Heart right ventricle (tissue), 16 donors: ENCODE data around the gene GFOD1. TPM values are rescaled to one million over a fixed set of nuclear protein-coding genes. Genes with fewer than 3 reads are reported as not detected.

Source experiments
- ATAC-seq, 8 donors: fragments of 200-7000 bp; cut with Tn5 transposase; one replicate each; pipeline ENCODE4 v1.9.1; 2020; ENCODE audit warnings: mild to moderate bottlenecking in 8 of 8, moderate library complexity in 8 of 8, moderate number of reproducible peaks in 1 of 8
- DNase-seq, 2 donors: peaks; one replicate each; pipeline ENCODE4 v3.0.0-alpha.2; 2020
- H3K27ac ChIP-seq, 10 donors: fragments of 200-600 bp; sonication (generic) in 2 of 10; one replicate each; pipeline versions ENCODE4 v1.5.0 to v1.8.0; 2020 to 2022; ENCODE audit warnings: mild to moderate bottlenecking in 3 of 10
- H3K27me3 ChIP-seq, 7 donors: fragments of 200-600 bp; one replicate each; pipeline ENCODE4 v1.8.0; 2021 to 2022; ENCODE audit warnings: mild to moderate bottlenecking in 2 of 7
- H3K36me3 ChIP-seq, 9 donors: fragments of 200-600 bp; sonication (generic) in 1 of 9; one replicate each; pipeline versions ENCODE4 v1.5.0 to v1.8.0; 2020 to 2022; ENCODE audit warnings: mild to moderate bottlenecking in 2 of 9
- H3K4me1 ChIP-seq, 9 donors: fragments of 200-600 bp; sonication (generic) in 1 of 9; one replicate each; pipeline versions ENCODE4 v1.5.0 to v1.8.0; 2020 to 2022; ENCODE audit warnings: mild to moderate bottlenecking in 4 of 9
- H3K4me3 ChIP-seq, 10 donors: fragments of 200-600 bp; sonication (generic) in 2 of 10; one replicate each; pipeline versions ENCODE4 v1.5.0 to v1.8.0; 2020 to 2022; ENCODE audit warnings: mild to moderate bottlenecking in 7 of 10, moderate library complexity in 2 of 10
- H3K9me3 ChIP-seq, 11 donors: fragments of 200-600 bp in 10 of 11; sonication (generic) in 2 of 11; one replicate each; pipeline versions ENCODE4 v1.5.0 to v1.8.0; 2013 to 2022; ENCODE audit warnings: mild to moderate bottlenecking in 2 of 11, control low read depth in 1 of 11, moderate library complexity in 1 of 11
- WGBS, 2 donors: extraction: QIAGEN DNeasy Blood & Tissue Kit; methylation state at CpG; one replicate each; pipeline ENCODE4 v1.1.7; 2013; ENCODE audit warnings: inconsistent platforms in 1 of 2; 5-methylcytosine and 5-hydroxymethylcytosine counted together
- intact Hi-C, 10 donors: fragments of 100-400 bp; cut with DNase I; formaldehyde crosslinking; loops; one replicate each; pipeline versions ENCODE4 v1.11.1 to v1.14.2; 2022
- long read RNA-seq, 3 donors: library from polyadenylated mRNA; unstranded; transcript quantifications; one replicate each; pipeline ENCODE4 v2.0.0, GENCODE V29; 2020 to 2021
- polyA plus RNA-seq, 2 donors: library from polyadenylated mRNA; stranded (reverse); fragments of 200-250 nt; gene quantifications; one replicate each; pipeline ENCODE4 v1.2.3, GENCODE V29; 2013
- total RNA-seq, 10 donors: library from RNA; stranded (reverse); fragmentation: NEBNext Ultra II Directional in 3 of 10; extraction: Animal tissue kit (Norgen Biotek cat#: 25700) in 3 of 10; gene quantifications; one replicate each; pipeline versions ENCODE4 v1.2.1 to v1.2.4, GENCODE V29; 2021 to 2023
- TF ChIP-seq, protein P1 (sequence below), 9 donors: fragments of 200-600 bp; sonication (generic) in 2 of 9; IDR thresholded peaks; one replicate each; pipeline versions ENCODE4 v1.5.0 to v1.8.0; 2021 to 2022; ENCODE audit warnings: antibody characterized with exemption in 9 of 9, mild to moderate bottlenecking in 5 of 9, moderate library complexity in 1 of 9
- donor health status: Arrhythmogenic right ventricular cardiomyopathy.
- donor health status: ischemic (EF 13 %, LVEDD 7.1; RV severe dilation, severe dysfunction).
- donor health status: healthy with polysubstance abuse.
- donor health status: DM: no; HTN: yes; CAD: no.
- donor health status: DM: no; HTN: no; CAD: no.
- donor health status: ischemic (EF 25% LVEDD 6.9; RV normal size, moderate dysfunction).
- donor health status: ischemic (EF 25% LVEDD 5.7; RV mildly dilated, moderate dysfunction).
- donor health status: healthy.
- donor health status: DM: yes; HTN: yes; CAD: no.
- donor health status: Ischemic cardiomyopathy.
- donor health status: ischemic (EF 35%, LVEDD 5.7; RV mildly dilated, moderate dysfunction).
- donor health status: nonischemic (EF 11% LVEDD 7.7; RV severe dilation, severe dysfunction).
- donor health status: DM: yes; HTN: yes; CAD: no.
- donor health status: PGD.
- donor health status: ischemic (EF 29% LVEDD 5.4; RV normal size, mild dysfunction).
- donor health status: nonischemic (EF 23%, LVEDD 6.1; RV moderate dilation, normal function).

GFOD1 gene, protein sequence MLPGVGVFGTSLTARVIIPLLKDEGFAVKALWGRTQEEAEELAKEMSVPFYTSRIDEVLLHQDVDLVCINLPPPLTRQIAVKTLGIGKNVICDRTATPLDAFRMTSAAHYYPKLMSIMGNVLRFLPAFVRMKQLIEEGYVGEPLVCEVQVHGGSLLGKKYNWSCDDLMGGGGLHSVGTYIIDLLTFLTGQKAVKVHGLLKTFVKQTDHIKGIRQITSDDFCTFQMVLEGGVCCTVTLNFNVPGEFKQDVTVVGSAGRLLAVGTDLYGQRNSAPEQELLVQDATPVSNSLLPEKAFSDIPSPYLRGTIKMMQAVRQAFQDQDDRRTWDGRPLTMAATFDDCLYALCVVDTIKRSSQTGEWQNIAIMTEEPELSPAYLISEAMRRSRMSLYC
- total RNA-seq: 10 to 100 TPM; 26.5 to 96.5 (median 41.0) TPM
- polyA plus RNA-seq: 10 to 100 TPM; 13.8 to 18.2 TPM
- long read RNA-seq, donor 1, full-length matches to known transcripts: 177 of 204 reads
- long read RNA-seq, donor 1, partial matches to known transcripts: 12 of 204 reads
- long read RNA-seq, donor 1, other reads (novel, unspliced or antisense): 15 of 204 reads
- long read RNA-seq, donor 2, full-length matches to known transcripts: 268 of 298 reads
- long read RNA-seq, donor 2, partial matches to known transcripts: 3 of 298 reads
- long read RNA-seq, donor 2, other reads (novel, unspliced or antisense): 27 of 298 reads
- long read RNA-seq, donor 3, full-length matches to known transcripts: 59 of 225 reads
- long read RNA-seq, donor 3, partial matches to known transcripts: 1 of 225 reads
- long read RNA-seq, donor 3, other reads (novel, unspliced or antisense): 165 of 225 reads

DNA sequence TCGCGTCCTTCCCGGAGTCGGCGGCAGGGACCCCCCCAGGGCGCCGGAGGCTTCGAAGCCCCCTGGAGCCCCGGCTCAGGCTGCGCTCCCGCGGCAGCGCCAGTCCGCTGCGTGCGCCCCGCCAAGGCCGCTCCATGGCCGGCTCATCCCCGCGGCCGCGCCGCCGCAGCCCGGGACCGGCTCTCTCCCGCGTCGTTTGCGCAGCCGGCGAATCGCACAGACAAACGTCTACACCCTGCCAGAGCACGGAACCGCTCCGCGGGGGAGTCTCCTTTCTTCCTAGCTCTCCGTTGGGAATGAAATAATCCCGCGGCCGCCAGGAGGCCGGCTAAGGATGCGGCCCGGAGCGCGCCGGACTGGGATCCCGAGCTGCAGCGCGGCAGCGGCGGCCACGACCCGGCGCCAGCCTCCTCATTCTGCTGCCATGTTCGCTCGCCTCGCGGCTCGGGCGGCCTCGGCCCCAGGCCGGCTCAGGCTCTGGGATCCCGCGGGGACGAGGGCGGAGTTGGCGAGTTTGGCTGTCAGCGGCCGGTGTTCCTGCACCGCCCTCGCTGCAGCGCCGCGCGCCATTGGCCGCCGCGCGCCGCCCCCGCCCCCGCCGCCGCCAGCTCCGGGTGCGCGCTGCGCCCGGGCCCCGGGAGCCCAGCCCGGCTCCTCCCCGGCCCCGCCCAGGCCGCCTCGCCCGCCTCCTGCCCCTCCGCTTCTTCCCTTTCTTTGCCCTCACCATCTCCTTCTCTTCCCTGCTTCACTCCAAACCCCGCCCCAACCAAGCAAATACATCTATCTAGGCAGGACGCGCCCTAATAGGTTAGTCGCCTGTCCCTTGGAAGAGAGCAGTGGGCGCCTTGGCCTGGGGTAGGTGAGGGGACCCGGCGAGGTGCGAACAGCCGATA is at the start of gene GFOD1:
Gene GFOD1, minus strand, starts transcription at position 479 of the 893 bp plus-strand sequence. CDS start 710 bp downstream, outside the sequence.
- TF ChIP-seq, protein P1, sequence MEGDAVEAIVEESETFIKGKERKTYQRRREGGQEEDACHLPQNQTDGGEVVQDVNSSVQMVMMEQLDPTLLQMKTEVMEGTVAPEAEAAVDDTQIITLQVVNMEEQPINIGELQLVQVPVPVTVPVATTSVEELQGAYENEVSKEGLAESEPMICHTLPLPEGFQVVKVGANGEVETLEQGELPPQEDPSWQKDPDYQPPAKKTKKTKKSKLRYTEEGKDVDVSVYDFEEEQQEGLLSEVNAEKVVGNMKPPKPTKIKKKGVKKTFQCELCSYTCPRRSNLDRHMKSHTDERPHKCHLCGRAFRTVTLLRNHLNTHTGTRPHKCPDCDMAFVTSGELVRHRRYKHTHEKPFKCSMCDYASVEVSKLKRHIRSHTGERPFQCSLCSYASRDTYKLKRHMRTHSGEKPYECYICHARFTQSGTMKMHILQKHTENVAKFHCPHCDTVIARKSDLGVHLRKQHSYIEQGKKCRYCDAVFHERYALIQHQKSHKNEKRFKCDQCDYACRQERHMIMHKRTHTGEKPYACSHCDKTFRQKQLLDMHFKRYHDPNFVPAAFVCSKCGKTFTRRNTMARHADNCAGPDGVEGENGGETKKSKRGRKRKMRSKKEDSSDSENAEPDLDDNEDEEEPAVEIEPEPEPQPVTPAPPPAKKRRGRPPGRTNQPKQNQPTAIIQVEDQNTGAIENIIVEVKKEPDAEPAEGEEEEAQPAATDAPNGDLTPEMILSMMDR (IDR thresholded peaks at IDR 0.05): peak in 4 of 9 donors; percentile 20 to 40 (median 32)
- H3K27ac ChIP-seq: peak within 1 kb of the TSS; percentile 91 to 98 (median 94)
- peak; percentile 83 to 94 (median 86) for ATAC-seq
- intact Hi-C loops: loop anchor here in 8 of 10 donors (2.0 to 10.0 kb wide), 14 partner anchors 39 to 151 kb away; partner anchors contain the start of gene SIRT5 (in 6 of the 8)
- no peaks in the 10 kb centered on the region for H3K9me3 ChIP-seq
- H3K4me3 ChIP-seq: peak within 1 kb of the TSS; percentile 69 to 98 (median 90)
- no peaks in the 10 kb centered on the region for H3K27me3 ChIP-seq
- WGBS, 2 donors: 0% methylated on average over 71 to 109 of the region's 109 CpGs
- peaks cover 3 to 46% (median 39%) of the 10 kb centered on the region in 9 donors for H3K4me1 ChIP-seq
- peaks cover 0 to 12% (median 0%) of the 10 kb centered on the region in 9 donors for H3K36me3 ChIP-seq
- DNase-seq: peak; percentile 90 to 92

DNA sequence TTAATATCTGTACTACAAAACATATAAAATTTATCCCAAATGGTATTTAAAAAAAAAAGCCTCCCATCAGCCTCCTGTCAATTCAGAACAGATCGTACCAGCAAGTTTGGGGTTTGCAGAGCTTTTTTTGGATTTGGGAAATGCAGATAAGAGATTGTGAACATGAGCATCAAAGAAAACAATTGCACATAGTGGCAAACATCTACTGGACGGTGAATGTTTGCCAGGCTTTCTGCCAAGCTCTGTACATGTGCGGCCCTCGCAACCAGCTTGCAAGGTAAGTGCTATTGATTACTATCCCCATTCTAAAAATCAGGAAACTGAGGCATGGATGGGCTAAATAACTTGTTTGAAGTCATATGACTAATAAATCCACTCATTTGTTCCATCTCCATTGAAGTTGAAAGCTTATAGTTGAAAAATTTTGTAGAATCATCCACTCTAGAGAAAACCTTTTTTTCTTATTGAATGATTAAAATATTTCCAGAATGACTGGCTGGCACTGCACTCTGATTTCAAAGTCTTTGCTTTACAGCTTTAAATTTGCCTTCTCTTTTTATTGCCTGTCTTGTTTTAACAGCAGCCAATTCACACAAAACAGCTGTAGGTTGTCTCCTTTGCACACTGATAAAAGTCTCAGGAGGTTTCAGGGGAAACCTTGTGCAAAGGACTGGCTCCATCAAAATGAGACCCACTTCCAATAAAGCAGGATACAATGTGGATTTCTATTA is 49.6 kb upstream of the GFOD1 start:
- DNase-seq (no peak), ATAC-seq (peak in 3 of 8 donors; percentile 16 to 56 (median 21))
- Histone ChIP-seq H3K9me3 (no peaks in the 10 kb centered on the region), H3K4me1 (peaks cover 0 to 37% (median 12%) of the 10 kb centered on the region in 9 donors), H3K27me3 (no peaks in the 10 kb centered on the region), H3K27ac (peak overlapping the region in 6 of 10 donors; percentile 37 to 62 (median 49)), H3K36me3 (no peaks in the 10 kb centered on the region), H3K4me3 (no peak overlapping the region)
- WGBS, 2 donors: 72 to 78% methylated on average over 4 of the region's 4 CpGs
- TF ChIP-seq, protein P1 (IDR thresholded peaks at IDR 0.05): no peak
- intact Hi-C loops: loop anchor here in 6 of 10 donors (5.0 to 10.0 kb wide), 7 partner anchors 50 to 200 kb away; partner anchors contain the start of gene GFOD1 (in 1 of the 6)

DNA sequence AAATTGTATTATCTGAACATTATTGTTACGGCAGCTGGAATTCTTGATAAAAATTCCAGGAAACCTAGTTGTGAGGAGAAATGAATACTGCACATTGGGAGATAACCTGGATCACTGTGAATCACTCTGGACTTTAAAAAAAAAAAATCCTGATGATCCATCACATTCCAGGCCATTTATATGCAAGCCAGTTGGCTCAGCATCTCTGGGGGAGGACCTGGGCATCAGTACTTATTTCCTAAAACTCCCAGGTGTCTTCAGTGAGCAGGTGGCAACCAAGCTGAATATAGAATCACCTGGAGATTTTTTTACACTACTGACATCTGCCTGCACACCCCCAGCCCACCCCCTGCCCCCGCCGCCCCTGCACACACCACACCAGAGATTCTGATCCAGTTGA is 47.9 kb upstream of the GFOD1 start:
- TF ChIP-seq, protein P1 (IDR thresholded peaks at IDR 0.05): no peak
- Histone ChIP-seq H3K4me3 (no peak overlapping the region), H3K27ac (no peak overlapping the region), H3K9me3 (no peaks in the 10 kb centered on the region), H3K27me3 (no peaks in the 10 kb centered on the region), H3K36me3 (no peaks in the 10 kb centered on the region), H3K4me1 (peaks cover 0 to 41% (median 12%) of the 10 kb centered on the region in 9 donors)
- DNase-seq: no peak
- no peak for ATAC-seq
- intact Hi-C loops: loop anchor here in 6 of 10 donors (5.0 to 10.0 kb wide), 7 partner anchors 48 to 198 kb away; partner anchors contain the start of gene GFOD1 (in 1 of the 6)
- 90 to 94% methylated on average over 3 of the region's 3 CpGs for WGBS, 2 donors
